ENCODE results near the gene TM6SF1. TPM values are rescaled to one million over a fixed set of nuclear protein-coding genes. Genes with fewer than 3 reads are reported as not detected.
"Not testable (repeated sequence)": the region's sequence is repeated elsewhere in the genome, so short reads cannot be mapped to it uniquely, and the experiment has no call there.

Gene TM6SF1
- total RNA-seq, 2 donors from 2014 or later = 1.3 to 4.7 TPM

DNA sequence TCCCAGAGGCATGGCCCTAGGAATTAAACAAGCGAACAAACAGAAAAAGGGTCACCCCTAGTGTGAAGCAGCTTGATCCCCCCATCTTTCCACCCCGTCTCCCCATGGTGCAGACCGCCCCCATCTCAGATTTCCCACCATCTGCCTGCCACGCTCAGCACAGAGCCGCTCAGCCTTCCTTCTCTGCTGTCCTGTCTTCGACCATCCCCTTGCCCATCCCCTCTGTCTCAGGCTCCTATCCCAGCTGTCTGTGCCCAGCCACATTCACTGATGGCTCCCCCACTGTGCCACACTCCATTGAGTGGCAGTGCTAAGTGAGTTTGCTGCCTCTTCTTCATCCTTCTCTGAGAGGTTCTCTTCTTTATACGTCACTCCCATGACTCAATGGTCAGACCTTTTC lies 28.7 kb upstream of the TM6SF1 start:
- Histone ChIP-seq H3K27me3 (replicated peaks; ENCODE audit: insufficient read depth) (no peaks in the 10 kb centered on the region), H3K27ac (no peak overlapping the region), H3K36me3 (no peaks in the 10 kb centered on the region), H3K4me3 (no peak overlapping the region), H3K4me1 (replicated peaks) (no peaks in the 10 kb centered on the region), H3K9me3 (no peaks in the 10 kb centered on the region)
- 62% methylated on average over 7 of the region's 7 CpGs for WGBS
- intact Hi-C loops (cut with DNase I) = no loop called here
- DNase-seq (ENCODE audit: low spot score) = no peak
- TF ChIP-seq, protein P1, sequence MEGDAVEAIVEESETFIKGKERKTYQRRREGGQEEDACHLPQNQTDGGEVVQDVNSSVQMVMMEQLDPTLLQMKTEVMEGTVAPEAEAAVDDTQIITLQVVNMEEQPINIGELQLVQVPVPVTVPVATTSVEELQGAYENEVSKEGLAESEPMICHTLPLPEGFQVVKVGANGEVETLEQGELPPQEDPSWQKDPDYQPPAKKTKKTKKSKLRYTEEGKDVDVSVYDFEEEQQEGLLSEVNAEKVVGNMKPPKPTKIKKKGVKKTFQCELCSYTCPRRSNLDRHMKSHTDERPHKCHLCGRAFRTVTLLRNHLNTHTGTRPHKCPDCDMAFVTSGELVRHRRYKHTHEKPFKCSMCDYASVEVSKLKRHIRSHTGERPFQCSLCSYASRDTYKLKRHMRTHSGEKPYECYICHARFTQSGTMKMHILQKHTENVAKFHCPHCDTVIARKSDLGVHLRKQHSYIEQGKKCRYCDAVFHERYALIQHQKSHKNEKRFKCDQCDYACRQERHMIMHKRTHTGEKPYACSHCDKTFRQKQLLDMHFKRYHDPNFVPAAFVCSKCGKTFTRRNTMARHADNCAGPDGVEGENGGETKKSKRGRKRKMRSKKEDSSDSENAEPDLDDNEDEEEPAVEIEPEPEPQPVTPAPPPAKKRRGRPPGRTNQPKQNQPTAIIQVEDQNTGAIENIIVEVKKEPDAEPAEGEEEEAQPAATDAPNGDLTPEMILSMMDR (IDR thresholded peaks at IDR 0.05) = no peak
- TF ChIP-seq POLR2AphosphoS5 (IDR thresholded peaks at IDR 0.05) = no peak
- no peak for TF ChIP-seq POLR2A (IDR thresholded peaks at IDR 0.05)

DNA sequence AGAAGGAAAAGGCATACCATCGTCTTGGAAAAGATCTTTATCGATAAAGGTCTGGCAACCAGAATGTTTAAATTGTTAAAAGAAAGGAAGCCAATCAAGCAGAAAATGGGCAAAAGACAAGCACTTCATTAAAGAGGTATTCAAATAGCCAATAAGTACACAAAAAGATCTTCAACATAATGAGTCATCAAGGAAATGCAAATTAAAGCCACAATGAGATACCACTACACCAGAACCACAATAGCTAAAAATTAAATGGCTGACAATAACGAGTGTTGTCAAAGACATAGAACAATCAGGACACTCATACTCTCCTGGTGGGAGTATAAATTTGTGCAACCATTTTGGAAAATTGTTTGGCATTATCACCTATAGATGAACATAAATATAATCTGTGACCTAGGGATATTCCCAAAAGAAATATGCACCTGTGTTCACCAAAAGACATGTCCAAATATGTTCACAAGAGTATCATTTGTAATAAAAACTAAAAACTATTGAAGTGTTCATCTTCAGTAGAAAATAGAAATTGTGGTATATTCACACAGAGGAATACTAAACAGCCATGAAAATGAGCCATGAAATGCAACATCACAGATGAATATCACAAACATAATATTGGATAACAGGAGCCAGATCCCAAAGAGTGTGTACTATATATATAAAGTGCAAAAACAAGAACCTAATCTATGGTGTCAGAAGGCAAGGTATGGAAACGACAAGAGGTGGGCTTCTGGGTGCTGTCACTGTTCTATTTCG lies 26.0 kb upstream of the TM6SF1 start:
- Histone ChIP-seq H3K4me1 (replicated peaks) (no peaks in the 10 kb centered on the region), H3K27ac (no peak overlapping the region), H3K27me3 (replicated peaks; ENCODE audit: insufficient read depth) (no peaks in the 10 kb centered on the region), H3K4me3 (no peak overlapping the region), H3K9me3 (no peaks in the 10 kb centered on the region), H3K36me3 (no peaks in the 10 kb centered on the region)
- no peak for DNase-seq (ENCODE audit: low spot score)
- no peak for TF ChIP-seq POLR2A (IDR thresholded peaks at IDR 0.05)
- TF ChIP-seq, protein P1 (IDR thresholded peaks at IDR 0.05) = no peak
- no peak for TF ChIP-seq POLR2AphosphoS5 (IDR thresholded peaks at IDR 0.05)
- intact Hi-C loops (cut with DNase I) = no loop called here
- 79% methylated on average over 5 of the region's 5 CpGs for WGBS

DNA sequence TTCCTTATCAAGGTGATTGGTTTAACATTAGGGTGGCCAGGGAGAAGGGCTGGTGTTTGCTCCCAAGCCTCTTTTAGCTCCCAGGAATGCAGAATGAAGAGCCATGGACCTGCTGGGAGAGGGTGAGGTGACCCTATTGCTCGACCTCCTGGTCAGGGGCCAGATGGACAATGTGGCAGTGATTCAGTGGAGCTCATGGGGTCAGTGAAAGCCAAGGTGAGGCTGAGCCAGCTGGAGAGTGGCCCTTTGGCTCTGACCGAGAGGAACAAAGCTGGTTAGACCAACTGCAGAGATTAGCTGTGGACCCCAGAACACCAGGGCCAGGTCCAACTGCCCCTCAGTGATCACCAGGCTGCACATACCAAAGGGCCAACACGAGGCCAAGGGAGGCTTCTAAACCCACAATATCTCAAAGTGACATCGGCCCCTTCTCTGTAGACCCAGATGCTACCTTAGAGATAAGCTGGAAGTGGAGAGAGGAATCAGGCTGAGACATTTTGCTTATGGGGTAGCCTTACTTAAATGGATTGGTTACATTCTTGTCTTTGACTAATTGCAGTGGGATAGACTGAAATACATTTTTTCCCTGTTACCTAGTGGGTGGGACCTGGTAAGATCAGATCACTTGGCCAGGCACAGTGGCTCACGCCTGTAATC lies 24.6 kb upstream of the TM6SF1 start:
- Histone ChIP-seq H3K36me3 (no peaks in the 10 kb centered on the region), H3K27ac (no peak overlapping the region), H3K4me3 (no peak overlapping the region), H3K27me3 (replicated peaks; ENCODE audit: insufficient read depth) (no peaks in the 10 kb centered on the region), H3K9me3 (no peaks in the 10 kb centered on the region), H3K4me1 (replicated peaks) (no peaks in the 10 kb centered on the region)
- DNase-seq (ENCODE audit: low spot score) = no peak
- TF ChIP-seq POLR2A (IDR thresholded peaks at IDR 0.05) (no peak), POLR2AphosphoS5 (IDR thresholded peaks at IDR 0.05) (no peak)
- TF ChIP-seq, protein P1 (IDR thresholded peaks at IDR 0.05) = no peak
- intact Hi-C loops (cut with DNase I) = no loop called here
- 82% methylated on average over 5 of the region's 5 CpGs for WGBS

GRCh38 chr15:83085461-83085860 lies 22.0 kb upstream of the TM6SF1 start:
- DNase-seq (ENCODE audit: low spot score); H3K4me1 ChIP-seq (replicated peaks); H3K4me3 ChIP-seq; H3K27me3 ChIP-seq (replicated peaks; ENCODE audit: insufficient read depth); H3K27ac ChIP-seq; intact Hi-C loops (cut with DNase I); H3K36me3 ChIP-seq; H3K9me3 ChIP-seq: not testable (repeated sequence)
- 89% methylated on average over 3 of the region's 3 CpGs for WGBS

DNA sequence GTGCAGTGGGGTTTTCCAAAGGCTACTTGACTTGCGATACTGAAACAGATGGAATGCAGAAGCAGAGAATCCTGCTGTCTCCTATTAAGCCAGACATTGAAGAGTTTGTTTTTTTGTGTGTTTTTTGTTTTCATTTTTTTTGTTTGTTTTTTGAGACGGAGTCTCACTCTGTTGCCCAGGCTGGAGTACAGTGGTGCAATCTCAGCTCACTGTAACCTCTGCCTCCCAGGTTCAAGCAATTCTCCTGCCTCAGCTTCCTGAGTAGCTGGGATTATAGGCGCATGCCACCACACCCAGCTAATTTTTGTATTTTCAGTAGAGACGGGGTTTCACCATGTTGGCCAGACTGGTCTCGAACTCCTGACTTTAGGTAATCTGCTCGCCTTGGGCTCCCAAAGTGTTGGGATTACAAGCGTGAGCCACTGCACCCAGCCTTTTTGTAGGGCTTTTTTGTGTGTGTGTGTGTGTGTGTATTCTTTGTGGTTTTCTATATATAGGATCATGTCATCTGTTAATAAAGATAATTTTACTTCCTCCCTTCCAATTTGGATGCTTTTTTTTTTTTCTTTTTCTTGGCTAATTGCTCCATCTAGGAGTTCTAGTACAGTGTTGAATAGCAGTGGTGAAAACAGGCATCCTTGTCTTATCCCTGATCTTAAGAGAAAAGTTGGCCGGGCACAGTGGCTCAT lies 21.4 kb upstream of the TM6SF1 start:
- DNase-seq (ENCODE audit: low spot score); H3K27ac ChIP-seq; H3K4me3 ChIP-seq; H3K4me1 ChIP-seq (replicated peaks); H3K9me3 ChIP-seq; H3K36me3 ChIP-seq; intact Hi-C loops (cut with DNase I); H3K27me3 ChIP-seq (replicated peaks; ENCODE audit: insufficient read depth): not testable (repeated sequence)
- WGBS = 91% methylated on average over 8 of the region's 8 CpGs
